Uterus (tissue), 4 donors: ENCODE data around the gene NPEPL1. TPM values are rescaled to one million over a fixed set of nuclear protein-coding genes. Genes with fewer than 3 reads are reported as not detected.

Source experiments
- DNase-seq, 2 donors: peaks; one replicate each; pipeline ENCODE4 v3.0.0-alpha.2; 2019 to 2020
- H3K27ac ChIP-seq, 2 donors: fragments of 200-600 bp; sonication (generic); 1 replicate in 1 of 2; 2 replicates in 1 of 2; pipeline ENCODE4 v1.5.1; 2016 to 2018
- H3K27me3 ChIP-seq, 2 donors: fragments of 200-600 bp; sonication (generic); one replicate each; pipeline ENCODE4 v1.5.1; 2018 to 2019; ENCODE audit warnings: control low read depth in 1 of 2
- H3K36me3 ChIP-seq, 2 donors: fragments of 200-600 bp; sonication (generic); one replicate each; pipeline ENCODE4 v1.5.1; 2019; ENCODE audit warnings: control low read depth in 1 of 2
- H3K4me1 ChIP-seq, 2 donors: fragments of 200-600 bp; sonication (generic); one replicate each; pipeline ENCODE4 v1.5.1; 2018 to 2019; ENCODE audit warnings: control low read depth in 1 of 2
- H3K4me3 ChIP-seq, 2 donors: fragments of 200-600 bp; sonication (generic); 1 replicate in 1 of 2; 2 replicates in 1 of 2; pipeline ENCODE4 v1.5.1; 2018 to 2019; ENCODE audit warnings: mild to moderate bottlenecking in 1 of 2
- H3K9me3 ChIP-seq, 2 donors: fragments of 200-600 bp; sonication (generic); one replicate each; pipeline ENCODE4 v1.5.1; 2019; ENCODE audit warnings: control low read depth in 1 of 2
- CTCF ChIP-seq, 4 experiments: fragments of 200-600 bp in 2 of 4; fragments of 450-650 bp in 2 of 4; sonication (generic) in 2 of 4; IDR thresholded peaks; one replicate each; pipeline ENCODE4 v1.5.1; 2016 to 2019; ENCODE audit warnings: antibody characterized with exemption in 4 of 4, mild to moderate bottlenecking in 2 of 4, moderate library complexity in 1 of 4
- POLR2A ChIP-seq, 2 donors: fragments of 450-650 bp; IDR thresholded peaks; one replicate each; pipeline ENCODE4 v1.6.1; 2016; ENCODE audit warnings: antibody characterized with exemption in 2 of 2, mild to moderate bottlenecking in 1 of 2, moderate library complexity in 1 of 2
- intact Hi-C: fragments of 100-400 bp; cut with DNase I; formaldehyde crosslinking; loops from one replicate; pipeline ENCODE4 v1.15.1; 2023; ENCODE audit warnings: low total_unique reads
- total RNA-seq, 4 donors: library from RNA; depleted of rRNA in 3 of 4; stranded (reverse); fragments of >200 nt in 3 of 4; gene quantifications; one replicate each; pipeline versions ENCODE4 v1.1.0 to v1.2.4, GENCODE V29; 2014 to 2023
- donor health status: DM: yes; HTN: yes; CAD: no.

Gene NPEPL1
- total RNA-seq, 4 donors from 2014 or later: 14.1 to 35.2 (median 24.7) TPM

DNA sequence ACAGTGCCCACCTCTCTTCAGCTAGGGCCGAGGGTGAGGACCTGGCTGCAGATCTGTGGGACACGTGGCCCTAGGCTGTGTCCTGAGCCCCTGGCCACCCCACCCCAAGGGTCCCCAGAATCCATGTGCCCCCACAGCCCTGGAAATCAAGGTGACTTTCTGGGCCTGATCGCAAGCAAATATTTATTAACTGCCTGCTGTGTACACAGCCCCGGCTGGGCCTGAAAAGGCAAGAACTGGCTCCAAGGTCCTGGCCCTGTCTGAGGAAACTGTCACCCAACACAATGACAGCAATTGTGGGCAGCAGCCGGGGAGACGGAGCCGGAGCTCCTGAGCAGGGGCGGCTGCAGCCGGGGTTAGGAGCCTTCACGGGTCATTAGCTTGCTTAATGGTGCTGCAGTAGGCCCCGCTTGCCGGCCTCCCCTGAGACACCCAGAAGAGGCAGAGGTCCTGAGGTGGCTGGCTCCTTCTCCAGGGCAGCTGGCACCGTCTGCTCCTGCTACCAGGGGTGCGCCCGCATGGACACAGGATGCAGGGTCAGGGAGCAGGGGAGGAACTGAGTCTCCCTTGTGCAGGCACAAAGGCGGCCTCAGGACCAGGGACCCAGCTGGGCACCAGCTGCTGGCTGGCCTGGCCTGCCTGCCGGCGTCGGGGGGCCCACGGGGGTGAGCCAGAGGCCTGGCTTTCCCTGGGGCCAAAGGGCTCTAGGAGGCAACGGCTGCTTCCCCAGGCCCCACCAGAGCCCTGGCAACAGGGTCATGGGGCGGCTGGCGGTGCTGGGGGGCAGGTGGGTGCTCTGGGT, 24.1 kb downstream of the NPEPL1 start:
- Histone ChIP-seq H3K9me3 (no peaks in the 10 kb centered on the region), H3K27ac (no peak overlapping the region), H3K36me3 (no peaks in the 10 kb centered on the region), H3K27me3 (no peaks in the 10 kb centered on the region), H3K4me1 (no peaks in the 10 kb centered on the region), H3K4me3 (no peak overlapping the region)
- intact Hi-C loops: no loop called here
- TF ChIP-seq CTCF (IDR thresholded peaks at IDR 0.05) (no peak), POLR2A (IDR thresholded peaks at IDR 0.05) (no peak)
- peak; percentile 13 to 17 for DNase-seq

- Histone ChIP-seq H3K36me3 (no peaks in the 10 kb centered on the region), H3K9me3 (no peaks in the 10 kb centered on the region), H3K27me3 (no peaks in the 10 kb centered on the region), H3K4me1 (no peaks in the 10 kb centered on the region), H3K27ac (no peak overlapping the region), H3K4me3 (no peak overlapping the region)
- intact Hi-C loops: no loop called here
- DNase-seq: peak; percentile 12 to 13
- TF ChIP-seq CTCF (IDR thresholded peaks at IDR 0.05) (no peak), POLR2A (IDR thresholded peaks at IDR 0.05) (no peak)
Observed at GRCh38 chr20:58717278-58718091, 24.9 kb downstream of the NPEPL1 start.

DNA sequence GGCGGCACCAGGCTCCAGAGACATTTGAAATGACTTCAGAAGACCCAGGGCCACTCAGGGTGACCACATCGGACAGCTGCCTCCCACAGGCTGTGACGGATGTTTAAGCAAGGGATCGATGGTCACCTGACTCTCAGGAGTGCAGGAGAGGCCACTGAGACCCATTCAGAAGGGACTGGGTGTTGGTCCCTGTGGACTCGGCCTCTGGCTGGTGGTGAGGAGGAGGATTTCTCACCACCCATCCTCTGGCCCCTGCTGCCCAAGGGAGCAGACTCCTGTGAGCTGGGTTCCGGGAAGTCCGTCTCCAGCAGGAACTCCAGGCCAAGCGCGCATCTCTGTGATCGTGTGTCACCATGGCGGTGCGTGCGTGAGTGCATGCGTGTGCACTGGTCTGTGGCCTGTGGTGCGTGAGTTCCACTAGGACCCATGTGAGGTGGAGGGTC, 25.5 kb downstream of the NPEPL1 start:
- peak in 1 of 2 donors; percentile 9 for DNase-seq
- Histone ChIP-seq H3K4me3 (no peak overlapping the region), H3K36me3 (no peaks in the 10 kb centered on the region), H3K27ac (no peak overlapping the region), H3K9me3 (no peaks in the 10 kb centered on the region), H3K27me3 (no peaks in the 10 kb centered on the region), H3K4me1 (no peaks in the 10 kb centered on the region)
- intact Hi-C loops: no loop called here
- TF ChIP-seq POLR2A (IDR thresholded peaks at IDR 0.05) (no peak), CTCF (IDR thresholded peaks at IDR 0.05) (no peak)

- intact Hi-C loops: no loop called here
- H3K9me3 ChIP-seq: no peaks in the 10 kb centered on the region
- H3K4me1 ChIP-seq: no peaks in the 10 kb centered on the region
- H3K27me3 ChIP-seq: no peaks in the 10 kb centered on the region
- H3K4me3 ChIP-seq: no peak overlapping the region
- no peak for TF ChIP-seq POLR2A (IDR thresholded peaks at IDR 0.05)
- TF ChIP-seq CTCF (IDR thresholded peaks at IDR 0.05): no peak
- DNase-seq: peak in 1 of 2 donors; percentile 8
- H3K36me3 ChIP-seq: no peaks in the 10 kb centered on the region
- no peak overlapping the region for H3K27ac ChIP-seq
Observed at GRCh38 chr20:58718729-58719128, 26.1 kb downstream of the NPEPL1 start.

- Histone ChIP-seq H3K4me1 (no peaks in the 10 kb centered on the region), H3K27me3 (no peaks in the 10 kb centered on the region), H3K36me3 (no peaks in the 10 kb centered on the region), H3K4me3 (no peak overlapping the region), H3K9me3 (no peaks in the 10 kb centered on the region), H3K27ac (no peak overlapping the region)
- TF ChIP-seq POLR2A (IDR thresholded peaks at IDR 0.05): no peak
- no peak for TF ChIP-seq CTCF (IDR thresholded peaks at IDR 0.05)
- intact Hi-C loops: no loop called here
- peak in 1 of 2 donors; percentile 6 for DNase-seq
Observed at GRCh38 chr20:58719258-58719657, 26.7 kb downstream of the NPEPL1 start.
